HEK293 (cell line): ENCODE data around the gene BRMS1L.

Experiments
- SCRT1 ChIP-seq: fragments of 450-650 bp; formaldehyde crosslinking; IDR thresholded peaks from 2 replicates; pipeline ENCODE4 v1.5.1; 2016; ENCODE audit warnings: missing biosample characterization, missing genetic modification characterization, borderline replicate concordance
- ZBTB1 ChIP-seq: fragments of 450-650 bp; formaldehyde crosslinking; IDR thresholded peaks from 2 replicates; pipeline ENCODE4 v1.5.1; 2016; ENCODE audit warnings: missing biosample characterization, missing genetic modification characterization
- ZNF302 ChIP-seq: fragments of 450-650 bp; formaldehyde crosslinking; IDR thresholded peaks from 2 replicates; pipeline ENCODE4 v1.5.1; 2016; ENCODE audit warnings: missing biosample characterization, missing genetic modification characterization, low read depth
- TF ChIP-seq, protein P1 (sequence below): fragments of 450-650 bp; formaldehyde crosslinking; IDR thresholded peaks from 2 replicates; pipeline ENCODE4 v1.5.1; 2016; ENCODE audit warnings: missing biosample characterization, missing genetic modification characterization

DNA sequence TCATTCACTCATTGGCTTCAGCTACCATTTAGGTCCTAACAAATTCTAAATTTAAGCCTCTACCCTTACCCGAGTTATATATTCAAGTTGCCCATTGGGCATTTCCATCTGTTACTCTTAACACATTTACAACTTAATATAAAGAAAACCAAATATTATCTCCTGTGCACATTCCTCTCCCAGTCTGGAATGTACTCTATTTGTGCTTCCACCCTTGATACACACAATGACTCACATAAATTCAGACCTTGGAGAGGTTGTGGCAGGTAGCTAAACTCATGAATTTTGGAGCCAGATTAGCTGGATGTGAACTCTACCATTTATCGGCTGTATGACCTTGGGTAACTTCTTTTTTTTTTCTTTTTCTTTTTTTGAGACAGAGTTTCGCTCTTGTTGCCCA, 51.1 kb downstream of the BRMS1L start:
- TF ChIP-seq, protein P1, sequence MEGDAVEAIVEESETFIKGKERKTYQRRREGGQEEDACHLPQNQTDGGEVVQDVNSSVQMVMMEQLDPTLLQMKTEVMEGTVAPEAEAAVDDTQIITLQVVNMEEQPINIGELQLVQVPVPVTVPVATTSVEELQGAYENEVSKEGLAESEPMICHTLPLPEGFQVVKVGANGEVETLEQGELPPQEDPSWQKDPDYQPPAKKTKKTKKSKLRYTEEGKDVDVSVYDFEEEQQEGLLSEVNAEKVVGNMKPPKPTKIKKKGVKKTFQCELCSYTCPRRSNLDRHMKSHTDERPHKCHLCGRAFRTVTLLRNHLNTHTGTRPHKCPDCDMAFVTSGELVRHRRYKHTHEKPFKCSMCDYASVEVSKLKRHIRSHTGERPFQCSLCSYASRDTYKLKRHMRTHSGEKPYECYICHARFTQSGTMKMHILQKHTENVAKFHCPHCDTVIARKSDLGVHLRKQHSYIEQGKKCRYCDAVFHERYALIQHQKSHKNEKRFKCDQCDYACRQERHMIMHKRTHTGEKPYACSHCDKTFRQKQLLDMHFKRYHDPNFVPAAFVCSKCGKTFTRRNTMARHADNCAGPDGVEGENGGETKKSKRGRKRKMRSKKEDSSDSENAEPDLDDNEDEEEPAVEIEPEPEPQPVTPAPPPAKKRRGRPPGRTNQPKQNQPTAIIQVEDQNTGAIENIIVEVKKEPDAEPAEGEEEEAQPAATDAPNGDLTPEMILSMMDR, result no peak
- TF ChIP-seq SCRT1 (tag by site-specific recombination), result no peak
- no peak for TF ChIP-seq ZNF302
- TF ChIP-seq ZBTB1, result no peak
